CMK (cell line): ENCODE results near the gene SRPRA.

ENCODE experiments used
- DNase-seq: peaks from one replicate; pipeline ENCODE4 v3.0.0-alpha.2; 2010; ENCODE audit warnings: low read depth

Gene SRPRA

DNA sequence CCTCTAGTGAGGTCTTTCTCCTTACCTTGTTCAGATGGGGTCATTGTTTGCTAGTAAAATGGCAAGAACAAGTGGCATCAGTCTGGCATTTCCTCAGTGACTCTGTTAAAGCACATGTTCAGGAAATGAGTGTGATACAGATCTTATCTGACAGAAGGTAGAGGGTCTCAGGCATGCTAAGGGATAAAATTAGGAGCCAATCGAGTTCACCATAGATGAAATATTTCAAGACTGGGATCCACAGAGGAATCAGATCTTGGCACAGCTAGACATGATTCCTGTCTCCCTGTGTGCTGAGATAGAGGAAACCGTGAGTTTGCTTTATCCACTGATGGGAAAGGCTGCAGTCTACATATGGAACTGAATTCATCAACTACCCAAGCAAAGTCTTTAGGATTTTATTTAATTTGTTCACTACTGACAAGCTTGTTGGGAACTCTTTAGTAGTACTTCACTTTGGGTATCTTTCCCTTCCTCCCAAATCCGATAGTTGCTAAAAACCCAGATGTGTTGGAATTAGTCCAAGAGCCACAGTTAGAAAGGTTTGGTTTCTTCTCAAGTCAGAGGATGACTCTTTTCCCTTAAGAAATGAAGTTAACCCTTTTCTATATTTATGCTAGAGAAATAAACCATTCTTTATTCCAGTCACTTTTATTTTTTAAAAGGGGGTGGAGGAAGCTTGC, 38.7 kb downstream of the SRPRA start:
- no peak for DNase-seq

DNA sequence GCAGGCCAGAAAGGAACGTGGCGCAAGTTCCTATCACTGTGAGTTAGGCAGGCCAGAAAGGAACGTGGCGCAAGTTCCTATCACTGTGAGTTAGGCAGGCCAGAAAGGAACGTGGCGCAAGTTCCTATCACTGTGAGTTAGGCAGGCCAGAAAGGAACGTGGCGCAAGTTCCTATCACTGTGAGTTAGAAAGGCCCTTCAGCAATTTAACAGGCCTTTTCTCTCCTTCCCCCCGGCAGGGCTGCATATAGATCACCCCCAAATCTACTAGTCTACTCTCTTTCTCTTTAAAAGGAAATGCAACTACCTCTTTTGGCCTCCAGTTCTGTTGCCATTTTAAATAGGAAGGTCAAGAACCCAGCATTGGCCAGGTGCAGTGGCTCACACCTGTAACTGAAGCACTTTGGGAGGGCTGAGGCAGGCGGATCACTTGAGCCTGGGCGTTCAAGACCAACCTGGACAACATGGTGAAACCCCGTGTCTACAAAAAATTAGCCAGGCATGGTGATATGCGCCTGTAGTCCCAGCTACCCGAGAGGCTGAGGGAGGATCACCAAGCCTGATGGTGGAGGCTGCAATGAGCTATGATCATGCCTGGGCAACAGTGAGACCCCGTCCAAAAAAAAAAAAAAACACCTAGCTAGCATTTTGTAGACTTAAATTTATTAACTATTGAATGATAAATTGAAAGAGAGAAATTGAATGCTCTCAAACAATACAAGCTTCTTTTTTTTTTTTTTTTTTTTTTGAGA, 42.2 kb downstream of the SRPRA start:
- DNase-seq = no peak

DNA sequence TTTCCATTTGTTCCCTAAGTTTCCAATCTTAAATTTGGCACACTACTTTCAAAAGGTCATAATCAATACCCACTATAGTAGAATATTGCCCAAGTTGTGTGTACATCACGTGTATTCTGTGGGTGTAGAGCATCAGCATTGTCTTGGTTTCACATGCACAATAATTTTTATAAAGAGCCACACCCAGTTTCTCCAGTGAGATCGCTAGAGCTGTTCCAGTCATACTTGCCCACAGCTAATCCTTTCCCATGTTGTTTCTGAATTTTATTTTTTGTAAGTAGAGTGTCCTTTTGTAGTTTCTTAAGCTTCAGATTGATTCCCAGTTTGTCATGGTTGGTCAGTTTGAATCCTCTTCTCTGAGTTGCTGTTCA, 43.4 kb downstream of the SRPRA start:
- no peak for DNase-seq

DNA sequence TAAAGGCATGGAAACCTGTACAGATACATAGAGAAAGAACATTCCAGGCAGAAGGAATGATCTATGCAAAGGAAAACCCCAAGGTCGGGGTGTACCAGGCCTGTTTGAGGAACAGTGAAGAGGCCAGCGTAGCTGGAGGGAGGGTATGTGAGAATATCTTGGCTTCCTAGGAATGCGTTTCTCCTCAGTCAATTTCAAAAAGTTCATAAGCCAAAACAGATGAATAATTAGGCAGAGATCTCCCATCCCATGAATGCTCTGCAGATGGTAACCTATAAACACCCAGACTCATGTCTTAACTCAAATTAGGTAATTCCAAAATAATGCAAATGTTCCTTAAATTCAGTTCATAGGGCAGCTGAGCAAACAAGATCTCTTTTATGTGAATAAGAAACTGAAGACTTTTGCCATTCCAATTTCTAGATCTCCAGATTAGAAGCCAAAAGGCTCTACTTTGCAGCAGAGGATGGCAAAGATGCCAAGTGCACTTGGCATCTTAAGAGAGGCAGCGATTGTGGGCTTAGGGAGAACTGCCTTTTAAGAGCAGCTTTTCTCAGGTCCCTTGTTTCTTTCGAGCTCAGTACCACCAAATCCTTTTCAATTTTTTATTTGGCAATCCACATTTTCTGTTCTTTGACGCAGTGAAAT, 43.9 kb downstream of the SRPRA start:
- DNase-seq = no peak

DNA sequence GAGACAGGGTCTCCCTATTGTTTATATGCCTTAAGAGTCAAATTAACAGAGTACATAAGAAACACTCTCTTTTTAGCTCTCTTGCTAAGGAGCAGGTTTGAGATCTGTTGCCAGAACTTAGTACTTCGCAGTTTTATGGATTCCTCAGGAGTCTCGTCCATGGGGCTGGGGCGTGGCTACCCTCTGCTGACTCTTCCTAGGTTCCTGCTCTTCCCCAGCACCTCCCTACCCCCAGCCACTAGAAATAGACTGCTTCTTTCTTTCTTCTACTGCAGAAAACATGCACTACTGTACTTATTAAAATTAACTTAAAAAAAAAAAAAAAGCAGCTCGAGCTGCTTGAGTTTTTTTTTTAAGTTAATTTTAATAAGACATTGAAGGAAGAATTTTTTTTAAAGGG, 49.1 kb downstream of the SRPRA start:
- DNase-seq = no peak

DNA sequence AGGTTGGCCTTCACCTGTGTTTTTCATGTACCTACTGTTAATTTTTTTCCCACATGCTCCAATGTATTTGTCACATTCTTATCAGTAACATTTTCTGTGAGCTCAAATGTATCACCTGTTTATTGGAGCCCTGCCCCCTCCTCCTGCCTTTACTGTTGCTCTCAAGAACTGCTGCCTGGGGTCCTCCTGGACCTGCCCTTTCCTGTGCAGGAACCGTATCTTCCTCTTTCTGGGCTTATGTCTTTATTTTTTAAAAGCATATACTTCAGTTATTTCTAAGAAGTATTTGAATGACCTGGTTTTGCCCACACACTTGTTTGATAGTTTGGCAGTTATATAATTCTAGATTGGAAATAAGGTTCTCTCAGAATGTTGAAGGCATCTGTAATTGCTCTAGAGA, 51.2 kb downstream of the SRPRA start:
- DNase-seq = no peak

DNA sequence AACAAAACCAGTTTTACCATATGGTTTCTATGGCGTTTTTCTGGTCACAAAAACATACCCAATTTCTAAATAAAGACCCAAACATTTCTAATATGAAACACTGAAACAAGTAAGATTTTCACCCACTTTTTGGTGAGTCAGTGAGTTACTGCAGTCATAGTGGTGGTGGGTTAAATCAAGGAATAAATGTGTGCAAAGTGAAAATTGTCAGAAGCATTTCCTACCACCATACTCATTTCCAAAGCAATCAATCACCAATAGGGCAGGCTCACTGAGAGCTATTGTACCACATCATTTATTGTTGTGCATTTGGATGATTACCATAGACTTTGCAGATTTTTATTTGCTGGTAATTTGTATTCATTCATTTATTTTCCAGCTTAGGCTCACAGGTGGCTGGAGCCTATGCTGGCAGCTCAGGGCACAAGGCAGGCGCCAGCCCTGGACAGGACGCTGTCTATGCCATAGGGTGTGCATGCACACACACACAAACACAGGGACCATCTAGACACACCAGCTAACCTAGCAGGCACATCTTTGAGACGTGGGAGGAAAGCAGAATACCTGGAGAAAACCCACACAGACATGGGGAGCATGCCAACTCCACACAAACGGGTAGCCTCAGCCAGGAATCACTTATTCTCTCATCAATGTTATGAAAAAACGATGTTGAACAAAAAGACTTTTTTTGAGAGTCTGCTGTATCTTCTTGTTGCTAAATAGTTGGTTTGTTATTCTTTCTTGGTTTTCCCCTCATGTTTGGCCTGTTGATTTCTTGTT, 52.0 kb downstream of the SRPRA start:
- no peak for DNase-seq

DNA sequence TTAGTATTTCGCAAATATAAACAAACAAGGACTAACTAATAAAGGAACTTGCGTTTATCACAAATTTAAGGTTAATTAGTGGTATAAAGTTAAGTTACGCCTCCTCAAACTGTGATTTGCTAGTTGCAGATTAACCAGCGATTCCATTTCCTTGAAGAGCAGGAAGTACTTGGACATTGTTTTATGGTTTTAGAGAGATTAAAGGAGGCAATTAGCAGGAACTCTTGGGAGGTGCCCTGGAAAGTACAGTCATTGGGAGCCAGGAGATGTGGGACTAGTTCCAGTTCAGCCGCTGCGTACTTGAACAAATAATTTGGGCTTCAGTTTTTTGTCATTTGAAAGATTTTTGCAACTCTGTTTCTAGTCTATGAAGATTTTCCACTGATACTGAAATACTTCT, 53.9 kb downstream of the SRPRA start:
- DNase-seq = no peak

DNA sequence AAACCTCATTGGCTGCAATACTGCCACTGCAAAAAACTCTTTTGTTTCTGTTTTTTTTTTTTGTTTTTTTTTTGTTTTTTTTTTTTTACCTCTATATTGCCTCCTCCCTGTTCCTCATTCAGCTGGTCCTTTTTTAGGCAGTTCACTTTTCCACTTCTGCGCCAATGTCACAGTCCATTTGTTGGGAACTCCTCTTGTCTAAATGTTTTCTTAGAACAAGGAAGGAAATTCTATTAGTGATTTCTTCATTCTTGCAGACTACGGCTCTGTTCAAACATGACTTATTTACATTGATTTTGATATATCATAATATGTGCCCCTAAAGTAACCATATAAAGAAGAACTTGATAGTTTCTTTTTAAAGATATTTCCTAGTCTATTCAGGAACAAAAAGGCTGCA, 54.3 kb downstream of the SRPRA start:
- DNase-seq = no peak
